NB4 (cell line): ENCODE measurements around the gene OMG.

Source experiments
- MAX ChIP-seq: IDR thresholded peaks from 2 replicates; pipeline ENCODE4 v1.6.1; 2011; ENCODE audit warnings: low read depth, low read length
- MYC ChIP-seq: IDR thresholded peaks from 2 replicates; pipeline ENCODE4 v1.6.1; 2011; ENCODE audit warnings: low read depth, low read length
- POLR2A ChIP-seq: IDR thresholded peaks from 2 replicates; pipeline ENCODE4 v1.6.1; 2011; ENCODE audit warnings: mild to moderate bottlenecking; ENCODE audit not compliant: insufficient read length; ENCODE audit errors: extremely low read depth
- TF ChIP-seq, protein P1 (sequence below): IDR thresholded peaks from one replicate; pipeline ENCODE4 v1.5.1; 2012; ENCODE audit warnings: low read depth, low read length

- TF ChIP-seq, protein P1, sequence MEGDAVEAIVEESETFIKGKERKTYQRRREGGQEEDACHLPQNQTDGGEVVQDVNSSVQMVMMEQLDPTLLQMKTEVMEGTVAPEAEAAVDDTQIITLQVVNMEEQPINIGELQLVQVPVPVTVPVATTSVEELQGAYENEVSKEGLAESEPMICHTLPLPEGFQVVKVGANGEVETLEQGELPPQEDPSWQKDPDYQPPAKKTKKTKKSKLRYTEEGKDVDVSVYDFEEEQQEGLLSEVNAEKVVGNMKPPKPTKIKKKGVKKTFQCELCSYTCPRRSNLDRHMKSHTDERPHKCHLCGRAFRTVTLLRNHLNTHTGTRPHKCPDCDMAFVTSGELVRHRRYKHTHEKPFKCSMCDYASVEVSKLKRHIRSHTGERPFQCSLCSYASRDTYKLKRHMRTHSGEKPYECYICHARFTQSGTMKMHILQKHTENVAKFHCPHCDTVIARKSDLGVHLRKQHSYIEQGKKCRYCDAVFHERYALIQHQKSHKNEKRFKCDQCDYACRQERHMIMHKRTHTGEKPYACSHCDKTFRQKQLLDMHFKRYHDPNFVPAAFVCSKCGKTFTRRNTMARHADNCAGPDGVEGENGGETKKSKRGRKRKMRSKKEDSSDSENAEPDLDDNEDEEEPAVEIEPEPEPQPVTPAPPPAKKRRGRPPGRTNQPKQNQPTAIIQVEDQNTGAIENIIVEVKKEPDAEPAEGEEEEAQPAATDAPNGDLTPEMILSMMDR, result no peak
- TF ChIP-seq POLR2A (no peak), MYC (no peak), MAX (no peak)
These were observed 16.0 kb downstream of the OMG start for GRCh38 chr17:31281061-31281460.
